ENCODE results near the gene CD63.

DNA sequence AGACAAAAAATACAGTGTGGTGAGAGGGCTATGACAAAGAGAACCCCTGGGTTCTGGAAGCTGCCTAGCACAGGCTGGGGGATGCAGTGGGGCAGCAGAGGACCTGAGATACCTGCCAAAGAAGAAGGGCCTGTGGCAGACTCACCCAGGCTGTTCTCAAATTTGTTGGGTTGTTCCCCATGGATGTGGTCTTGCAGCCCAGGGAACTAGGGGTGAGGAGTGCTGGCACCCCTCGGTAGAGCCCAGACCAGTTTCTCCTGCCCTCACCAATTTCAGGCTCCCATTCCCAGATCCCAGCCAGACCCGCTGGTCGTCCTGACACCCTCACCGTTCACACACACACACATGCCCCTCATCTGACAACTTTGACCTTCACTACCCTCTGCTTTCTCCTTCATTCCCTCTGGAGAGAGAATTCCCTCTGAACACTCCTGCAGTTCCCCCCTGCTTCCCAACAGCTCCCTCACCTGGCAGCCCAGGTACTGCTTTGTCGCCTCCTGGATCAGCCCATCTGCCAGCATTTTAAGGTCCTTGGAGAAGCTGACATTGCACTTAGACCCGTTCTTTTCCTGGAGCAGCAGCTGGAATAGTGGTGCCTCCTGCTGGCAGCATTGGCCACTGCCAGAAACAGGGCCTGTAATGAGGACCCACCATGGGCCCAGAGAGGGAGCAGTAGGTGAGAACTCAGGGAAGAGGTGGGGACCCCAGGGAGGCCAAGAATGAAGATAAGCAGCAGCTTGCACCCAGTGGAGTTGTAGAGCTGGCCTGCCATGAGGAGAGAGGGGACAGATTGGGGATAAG, 8.2 kb upstream of the CD63 start:
- TF ChIP-seq CTCF (IDR thresholded peaks at IDR 0.05; ENCODE audit: low read depth, low read length) (peak; percentile 94), POLR2A (IDR thresholded peaks at IDR 0.05; ENCODE audit: extremely low read depth, insufficient read length) (no peak)
- TF ChIP-seq, protein P1, sequence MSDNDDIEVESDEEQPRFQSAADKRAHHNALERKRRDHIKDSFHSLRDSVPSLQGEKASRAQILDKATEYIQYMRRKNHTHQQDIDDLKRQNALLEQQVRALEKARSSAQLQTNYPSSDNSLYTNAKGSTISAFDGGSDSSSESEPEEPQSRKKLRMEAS (IDR thresholded peaks at IDR 0.05; ENCODE audit: low read depth, low read length), result 0 out of 2 replicates have a peak, but pooled peaks have one; percentile 39

All from NB4 (cell line).